Choroid plexus epithelial cell (primary cell): Measurements from ENCODE around the gene SH3TC1.
A peak's percentile ranks its signal among the peaks of the same experiment; 100 is the strongest.

Experiments used
- DNase-seq: peaks from one replicate; pipeline ENCODE4 v3.0.0-alpha.2; 2010; ENCODE audit warnings: low read depth
- H3K4me3 ChIP-seq: 2 replicates; pipeline ENCODE4 v1.5.1; 2011; ENCODE audit warnings: low read depth, mild to moderate bottlenecking, control low read depth, low read length, moderate library complexity
- TF ChIP-seq, protein P1 (sequence below): conservative IDR thresholded peaks from 2 replicates; pipeline ENCODE4 v1.5.1; 2011; ENCODE audit warnings: low read depth, mild to moderate bottlenecking, control low read depth, inconsistent platforms, low read length, moderate library complexity

The SH3TC1 gene

DNA sequence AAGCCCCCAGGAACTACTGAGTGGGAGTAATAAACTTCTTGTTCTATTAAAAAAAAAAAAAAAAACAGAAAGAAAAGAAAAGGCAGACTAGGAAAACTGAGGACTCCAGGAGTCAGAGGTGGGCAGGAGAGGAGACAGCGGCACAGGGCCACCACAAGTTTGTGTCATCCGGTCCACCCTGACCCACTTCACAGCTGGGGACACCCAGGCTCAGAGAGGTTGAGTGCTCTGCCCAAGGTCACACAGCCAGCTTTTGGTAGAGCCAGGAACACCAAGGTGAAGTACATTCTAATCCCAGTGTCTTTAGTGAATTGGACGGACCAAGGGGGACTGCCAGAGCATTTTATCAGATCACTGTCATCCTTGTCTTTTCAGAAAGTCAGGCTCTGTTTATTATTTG is 24.1 kb upstream of the SH3TC1 start:
- DNase-seq: no peak
- TF ChIP-seq, protein P1, sequence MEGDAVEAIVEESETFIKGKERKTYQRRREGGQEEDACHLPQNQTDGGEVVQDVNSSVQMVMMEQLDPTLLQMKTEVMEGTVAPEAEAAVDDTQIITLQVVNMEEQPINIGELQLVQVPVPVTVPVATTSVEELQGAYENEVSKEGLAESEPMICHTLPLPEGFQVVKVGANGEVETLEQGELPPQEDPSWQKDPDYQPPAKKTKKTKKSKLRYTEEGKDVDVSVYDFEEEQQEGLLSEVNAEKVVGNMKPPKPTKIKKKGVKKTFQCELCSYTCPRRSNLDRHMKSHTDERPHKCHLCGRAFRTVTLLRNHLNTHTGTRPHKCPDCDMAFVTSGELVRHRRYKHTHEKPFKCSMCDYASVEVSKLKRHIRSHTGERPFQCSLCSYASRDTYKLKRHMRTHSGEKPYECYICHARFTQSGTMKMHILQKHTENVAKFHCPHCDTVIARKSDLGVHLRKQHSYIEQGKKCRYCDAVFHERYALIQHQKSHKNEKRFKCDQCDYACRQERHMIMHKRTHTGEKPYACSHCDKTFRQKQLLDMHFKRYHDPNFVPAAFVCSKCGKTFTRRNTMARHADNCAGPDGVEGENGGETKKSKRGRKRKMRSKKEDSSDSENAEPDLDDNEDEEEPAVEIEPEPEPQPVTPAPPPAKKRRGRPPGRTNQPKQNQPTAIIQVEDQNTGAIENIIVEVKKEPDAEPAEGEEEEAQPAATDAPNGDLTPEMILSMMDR: no peak
- H3K4me3 ChIP-seq: no peak overlapping the region

DNA sequence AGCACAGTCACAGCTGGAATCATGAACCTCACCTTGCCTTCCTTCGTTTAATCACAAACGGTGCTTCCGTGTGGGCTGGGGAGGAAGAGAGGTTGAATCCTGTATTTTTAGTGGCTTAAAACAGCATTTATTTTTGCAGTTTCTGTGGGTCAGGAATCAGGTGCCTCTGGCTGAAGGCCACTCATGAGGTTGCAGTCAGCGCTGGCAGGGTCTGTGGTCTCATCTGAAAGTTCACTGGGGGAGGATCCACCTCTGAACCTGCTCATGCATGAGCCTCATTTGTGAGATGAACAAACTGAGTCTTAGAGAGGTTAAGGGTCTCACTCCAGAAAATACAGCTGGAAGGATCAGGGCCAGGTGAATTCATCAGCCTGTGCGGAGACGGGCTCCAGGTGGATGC is 23.4 kb upstream of the SH3TC1 start:
- TF ChIP-seq, protein P1: no peak
- DNase-seq: no peak
- H3K4me3 ChIP-seq: no peak overlapping the region

DNA sequence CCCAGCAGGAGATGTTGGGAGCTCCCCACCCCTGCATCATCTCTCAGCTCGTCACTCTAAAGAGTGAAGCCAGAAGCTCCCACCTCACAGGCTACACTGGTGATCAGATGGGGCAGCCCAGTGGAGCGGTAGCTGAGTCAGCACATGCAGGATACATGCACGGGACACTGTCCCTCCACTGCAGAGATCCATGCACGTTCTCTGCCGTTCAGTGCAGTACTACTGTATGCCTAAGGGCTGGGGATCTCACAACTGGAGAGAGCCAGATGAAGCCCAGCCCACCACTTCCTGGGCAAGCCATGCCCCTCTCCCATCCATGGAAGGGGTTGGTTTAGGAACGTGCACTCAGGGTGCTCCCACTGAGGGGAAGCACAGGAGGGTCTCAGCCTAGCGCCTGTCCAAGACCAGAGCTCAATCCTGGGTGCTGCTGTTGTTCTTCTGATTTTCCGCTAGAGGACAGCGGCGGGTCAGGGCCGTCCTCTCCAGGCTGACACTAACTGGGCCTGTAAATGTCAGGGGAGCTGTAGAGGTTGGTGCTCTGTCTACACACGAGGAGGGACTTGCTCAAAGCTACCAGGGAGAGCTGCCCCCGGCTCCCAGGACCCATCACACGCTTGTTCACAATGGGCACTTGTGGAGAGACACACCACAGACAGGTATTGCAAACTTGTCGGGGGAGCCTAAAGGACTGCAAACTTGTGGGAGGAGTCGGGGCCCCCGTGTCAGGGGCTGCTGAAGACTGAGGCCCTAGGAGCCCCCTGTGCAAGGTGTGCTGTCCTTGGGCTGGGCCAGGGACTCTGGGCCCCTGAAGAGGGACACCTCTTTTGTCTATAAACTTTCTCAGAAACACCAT is 22.3 kb upstream of the SH3TC1 start:
- peak; percentile 80 for DNase-seq
- TF ChIP-seq, protein P1: peak; percentile 95
- no peak overlapping the region for H3K4me3 ChIP-seq

DNA sequence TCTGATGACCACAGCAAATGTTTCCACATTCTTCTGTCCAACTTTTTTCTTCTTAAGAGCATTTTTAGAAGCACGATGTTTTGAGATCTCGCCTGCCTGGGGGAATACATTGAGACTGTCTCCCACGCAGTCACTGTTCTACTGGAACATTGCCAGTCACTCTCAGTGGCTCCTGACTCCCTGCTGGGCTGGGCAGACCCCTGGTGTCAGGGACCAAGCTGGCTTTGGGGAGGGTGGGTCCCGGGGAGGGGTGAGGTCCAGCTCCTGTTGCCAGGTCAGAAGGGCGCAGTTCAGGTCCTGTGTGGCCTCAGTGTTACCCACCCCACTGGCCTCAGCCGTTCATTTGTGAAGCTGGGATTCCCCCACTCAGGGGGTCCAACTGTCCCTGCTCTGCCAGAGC is 21.5 kb upstream of the SH3TC1 start:
- peak; percentile 27 for DNase-seq
- TF ChIP-seq, protein P1: no peak
- H3K4me3 ChIP-seq: no peak overlapping the region

DNA sequence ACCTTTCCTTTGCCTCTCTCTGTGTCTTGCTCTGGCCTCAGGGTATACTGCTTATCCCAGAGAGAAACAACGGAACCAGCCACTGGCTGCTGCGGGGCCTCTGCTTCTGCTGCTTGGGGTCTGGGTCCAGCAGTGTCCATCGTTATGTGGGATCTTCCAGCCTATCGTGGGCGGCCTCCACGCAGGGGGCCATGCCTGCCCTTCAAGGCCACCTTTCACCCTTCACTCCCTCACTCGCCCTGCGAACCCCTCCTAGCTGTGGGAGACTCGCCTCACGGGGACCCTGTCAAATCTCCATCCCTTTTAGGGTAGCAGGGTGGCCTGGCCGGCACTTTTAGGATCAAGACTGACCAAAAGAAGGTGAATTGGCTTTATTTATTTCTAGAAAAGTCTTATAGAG is 21.1 kb upstream of the SH3TC1 start:
- no peak for DNase-seq
- no peak overlapping the region for H3K4me3 ChIP-seq
- TF ChIP-seq, protein P1: no peak

DNA sequence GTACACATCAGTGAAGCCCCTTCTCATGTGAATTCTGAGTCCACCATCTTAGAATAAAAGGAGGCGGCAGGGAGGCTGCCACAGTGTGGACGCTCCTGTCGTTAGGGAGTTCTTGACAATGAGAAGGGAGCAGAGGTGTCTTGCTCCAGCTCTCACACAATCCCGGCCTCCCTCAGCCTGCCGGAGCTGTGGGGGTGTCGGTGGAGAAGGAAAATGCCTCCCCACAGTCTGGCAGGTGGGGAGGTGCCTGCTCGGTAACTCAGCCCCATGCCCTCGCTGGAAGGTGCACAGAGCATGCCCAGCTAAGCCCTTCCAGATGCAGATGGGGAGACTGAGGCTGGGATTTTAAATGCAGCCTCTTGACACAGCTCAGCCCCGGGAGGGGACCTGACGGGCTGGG is 20.0 kb upstream of the SH3TC1 start:
- TF ChIP-seq, protein P1: no peak
- DNase-seq: no peak
- no peak overlapping the region for H3K4me3 ChIP-seq

DNA sequence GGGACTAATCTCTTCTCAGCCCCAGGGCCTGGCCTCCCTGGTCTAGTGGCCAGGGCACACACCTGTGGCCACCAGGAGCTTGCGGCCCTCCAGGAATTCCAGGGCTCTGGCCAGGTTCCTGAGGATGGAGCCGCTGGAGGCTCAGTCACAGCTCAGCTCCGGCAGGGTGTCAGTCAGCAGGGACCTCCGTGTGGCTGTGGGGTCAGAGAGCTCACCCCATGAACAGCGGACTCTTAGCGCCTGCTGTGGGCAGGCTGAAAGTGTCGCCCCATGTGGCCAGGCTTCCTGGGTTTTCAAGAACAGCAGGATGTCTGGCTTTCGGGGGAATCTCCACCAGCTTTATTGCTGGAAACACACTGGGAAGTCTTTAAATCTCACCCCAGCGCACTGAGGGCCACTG is 19.3 kb upstream of the SH3TC1 start:
- TF ChIP-seq, protein P1: peak; percentile 1
- H3K4me3 ChIP-seq: no peak overlapping the region
- no peak for DNase-seq
